Uterine smooth muscle cell (primary cell): ENCODE results near the gene BCR. TPM values are rescaled to one million over a fixed set of nuclear protein-coding genes. Genes with fewer than 3 reads are reported as not detected.

Experiments used
- total RNA-seq: library from RNA; depleted of rRNA; stranded (reverse); fragments of >200 nt; gene quantifications from 2 replicates; pipeline ENCODE4 v1.2.3, GENCODE V29; 2014

The BCR gene
- 47.4 and 59.5 TPM in 2 replicates for total RNA-seq

DNA sequence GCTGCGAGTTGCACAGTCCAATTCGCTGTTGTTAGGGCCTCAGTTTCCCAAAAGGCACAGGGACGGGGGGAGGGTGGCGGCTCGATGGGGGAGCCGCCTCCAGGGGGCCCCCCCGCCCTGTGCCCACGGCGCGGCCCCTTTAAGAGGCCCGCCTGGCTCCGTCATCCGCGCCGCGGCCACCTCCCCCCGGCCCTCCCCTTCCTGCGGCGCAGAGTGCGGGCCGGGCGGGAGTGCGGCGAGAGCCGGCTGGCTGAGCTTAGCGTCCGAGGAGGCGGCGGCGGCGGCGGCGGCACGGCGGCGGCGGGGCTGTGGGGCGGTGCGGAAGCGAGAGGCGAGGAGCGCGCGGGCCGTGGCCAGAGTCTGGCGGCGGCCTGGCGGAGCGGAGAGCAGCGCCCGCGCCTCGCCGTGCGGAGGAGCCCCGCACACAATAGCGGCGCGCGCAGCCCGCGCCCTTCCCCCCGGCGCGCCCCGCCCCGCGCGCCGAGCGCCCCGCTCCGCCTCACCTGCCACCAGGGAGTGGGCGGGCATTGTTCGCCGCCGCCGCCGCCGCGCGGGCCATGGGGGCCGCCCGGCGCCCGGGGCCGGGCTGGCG, at the start of gene BCR:
TSS of gene BCR (plus strand) at position 209 of the 592 bp plus-strand sequence. CDS start 452 bp downstream, outside the sequence.

DNA sequence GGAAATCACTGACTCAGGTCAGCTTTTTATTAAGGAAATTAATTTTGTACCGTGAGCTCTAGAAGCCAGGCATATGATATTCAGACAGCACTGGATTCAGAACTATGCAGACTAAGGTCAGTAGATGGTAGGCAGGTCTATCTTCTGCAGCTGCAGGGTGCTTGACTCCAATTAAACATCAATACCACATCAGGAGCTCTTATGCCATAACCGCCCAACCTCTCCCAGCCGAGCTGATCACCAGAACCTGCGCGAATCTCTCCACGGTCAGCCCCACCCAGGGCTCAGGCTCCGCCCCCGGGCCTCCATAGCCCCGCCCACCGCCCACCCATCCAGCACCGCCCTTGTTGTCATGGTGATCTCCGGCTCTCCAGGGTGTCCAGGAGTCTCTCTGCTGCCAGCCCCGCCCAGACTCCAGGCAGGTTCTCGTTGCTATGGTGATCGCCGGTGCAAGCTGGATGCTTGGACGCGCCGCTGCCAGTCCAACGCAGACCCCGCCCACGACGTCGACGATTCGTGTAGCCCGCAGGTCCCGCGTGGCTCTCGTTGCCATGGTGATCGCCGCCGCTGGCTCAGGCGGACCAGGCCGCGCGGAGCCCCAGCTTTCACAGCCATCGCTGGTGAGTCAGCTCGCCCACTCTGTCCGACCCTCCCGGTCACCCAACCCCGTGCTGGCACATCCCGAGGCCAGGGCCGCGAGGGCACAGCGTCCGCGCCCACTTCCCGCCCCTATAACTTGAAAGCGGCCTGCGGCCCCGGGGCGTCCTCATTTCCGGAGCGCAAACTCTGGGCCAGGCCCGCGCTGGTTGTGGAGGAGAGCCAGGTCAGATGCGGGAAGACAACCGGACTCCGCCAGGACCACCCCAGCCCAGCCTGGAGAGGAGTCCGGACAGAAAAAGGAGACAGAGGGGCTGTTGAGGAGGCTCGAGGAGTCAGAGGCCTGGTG, 35.1 kb upstream of the BCR start, which contains the start of gene RAB36:
TSS of gene RAB36 (plus strand) at position 546 of the 946 bp plus-strand sequence. CDS start 1,140 bp downstream, outside the sequence.

Other genes with a start within 250 kb of the BCR start
- gene GNAZ, start 110.0 kb upstream of the BCR start, total RNA-seq: 11.6 and 11.8 TPM in 2 replicates
- gene RSPH14, start 38.5 kb upstream of the BCR start, total RNA-seq: 0.25 and 0.55 TPM in 2 replicates
- gene RAB36, start 35.0 kb upstream of the BCR start, total RNA-seq: 4.8 and 5.6 TPM in 2 replicates